ENCODE data around the gene TMEM169.

The TMEM169 gene, protein sequence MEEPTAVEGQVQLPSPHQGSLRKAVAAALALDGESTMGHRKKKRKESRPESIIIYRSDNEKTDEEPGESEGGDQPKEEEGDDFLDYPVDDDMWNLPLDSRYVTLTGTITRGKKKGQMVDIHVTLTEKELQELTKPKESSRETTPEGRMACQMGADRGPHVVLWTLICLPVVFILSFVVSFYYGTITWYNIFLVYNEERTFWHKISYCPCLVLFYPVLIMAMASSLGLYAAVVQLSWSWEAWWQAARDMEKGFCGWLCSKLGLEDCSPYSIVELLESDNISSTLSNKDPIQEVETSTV

DNA sequence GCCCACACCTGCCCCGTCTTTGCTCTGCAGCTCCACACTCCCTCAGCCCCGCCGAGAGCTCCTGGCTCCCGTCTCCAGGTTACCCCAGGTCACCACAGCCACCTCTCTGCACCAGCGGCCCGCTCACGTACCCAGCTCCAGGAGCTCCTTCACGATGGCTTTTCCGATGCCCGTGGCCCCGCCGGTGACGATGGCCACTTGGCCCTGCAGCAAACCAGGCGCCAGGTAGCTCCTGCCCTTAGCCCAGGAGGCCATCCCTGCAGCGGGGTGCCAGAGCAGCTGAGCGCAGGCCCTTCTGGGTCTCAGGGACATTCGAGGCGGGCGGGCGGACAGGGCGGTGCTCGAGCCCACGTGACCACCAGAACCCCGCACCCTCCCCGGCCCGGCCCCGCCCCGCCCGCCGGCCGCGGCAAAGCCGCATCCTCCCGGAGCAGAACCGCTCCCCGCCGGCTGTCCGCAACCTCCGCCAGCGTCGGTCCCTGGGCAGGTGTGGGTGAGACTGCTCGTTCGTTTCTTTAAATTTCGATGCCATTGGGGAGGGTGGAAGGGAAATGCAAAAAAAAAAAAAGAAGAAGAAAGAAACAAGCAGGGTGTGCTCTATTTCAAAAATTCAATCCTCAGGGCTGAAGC is at the start of gene TMEM169, which contains the start of gene PECR:
Gene TMEM169 (plus strand): TSS at position 433 of the 630 bp plus-strand sequence. CDS start 14,045 bp downstream, outside the sequence.
Gene PECR (minus strand): TSS at position 323 of the 630 bp plus-strand sequence. CDS start 68 bp downstream, at position 255.
- Histone ChIP-seq H3K36me3 (ENCODE audit: control insufficient read depth in 1 of 2, insufficient read depth in 2 of 2, low read length in 2 of 2) (no peaks in the 10 kb centered on the region), H3K9me3 (ENCODE audit: control insufficient read depth in 1 of 2, low read length in 2 of 2) (no peaks in the 10 kb centered on the region)

DNA sequence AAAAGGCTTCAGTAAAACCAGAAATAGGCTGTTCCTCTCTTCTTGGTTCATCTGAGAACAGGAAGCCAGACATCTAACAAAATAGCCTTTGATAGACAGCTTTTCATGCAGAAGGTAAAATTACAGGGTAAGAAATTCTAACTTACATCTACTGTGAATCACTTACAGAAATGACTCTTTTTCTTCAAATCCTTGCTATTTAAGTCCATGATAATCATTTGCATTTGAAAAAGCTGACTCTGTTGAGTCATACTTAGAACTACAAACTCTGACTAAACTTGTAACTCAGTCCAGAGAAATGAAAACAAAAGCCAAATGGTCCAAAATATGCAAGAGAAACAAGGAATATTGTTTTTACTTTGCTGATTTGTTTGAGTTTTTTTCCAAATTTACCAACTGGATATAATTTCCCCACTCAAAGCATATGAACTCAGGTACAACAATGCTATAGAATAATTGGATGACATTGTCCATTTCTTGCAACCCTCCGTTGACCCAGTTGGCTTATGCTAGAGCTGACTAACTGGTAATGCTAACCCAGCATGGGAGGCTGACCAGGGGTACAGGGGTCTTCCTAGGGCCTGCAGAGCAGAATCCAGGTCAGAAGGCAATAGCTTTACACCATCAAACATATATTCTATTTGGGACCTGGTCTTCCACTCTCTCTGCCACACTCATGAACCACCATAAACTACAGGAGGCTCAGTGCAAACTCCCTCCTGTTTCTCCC is 49.6 kb upstream of the TMEM169 start:
- H3K9me3 ChIP-seq (ENCODE audit: control insufficient read depth in 1 of 2, low read length in 2 of 2) = no peaks in the 10 kb centered on the region
- no peaks in the 10 kb centered on the region for H3K4me1 ChIP-seq (ENCODE audit: control insufficient read depth in 1 of 2, insufficient read depth in 2 of 2, low read length in 2 of 2)
- no peak overlapping the region for H3K4me3 ChIP-seq (ENCODE audit: low read depth in 1 of 2, low read length in 2 of 2)
- no peak overlapping the region for H3K27ac ChIP-seq (ENCODE audit: low read depth, low read length)
- H3K9ac ChIP-seq (ENCODE audit: low read depth in 1 of 2, low read length in 2 of 2) = no peak overlapping the region
- H3K36me3 ChIP-seq (ENCODE audit: control insufficient read depth in 1 of 2, insufficient read depth in 2 of 2, low read length in 2 of 2) = peaks cover 6 to 32% of the 10 kb centered on the region in 2 donors
- H3K27me3 ChIP-seq (ENCODE audit: control insufficient read depth in 1 of 2, insufficient read depth in 2 of 2, low read length in 2 of 2) = no peaks in the 10 kb centered on the region

More for the DNA sequence above, at the start of gene TMEM169, which contains the start of gene PECR:
- H3K27me3 ChIP-seq (ENCODE audit: control insufficient read depth in 1 of 2, insufficient read depth in 2 of 2, low read length in 2 of 2) = no peaks in the 10 kb centered on the region
- H3K4me3 ChIP-seq (ENCODE audit: low read depth in 1 of 2, low read length in 2 of 2) = peak within 1 kb of the TSS; percentile 98 to 99
- H3K27ac ChIP-seq (ENCODE audit: low read depth, low read length) = no peak within 1 kb of the TSS
- peak within 1 kb of the TSS; percentile 90 to 98 for H3K9ac ChIP-seq (ENCODE audit: low read depth in 1 of 2, low read length in 2 of 2)
- peaks cover 7 to 19% of the 10 kb centered on the region in 2 donors for H3K4me1 ChIP-seq (ENCODE audit: control insufficient read depth in 1 of 2, insufficient read depth in 2 of 2, low read length in 2 of 2)

DNA sequence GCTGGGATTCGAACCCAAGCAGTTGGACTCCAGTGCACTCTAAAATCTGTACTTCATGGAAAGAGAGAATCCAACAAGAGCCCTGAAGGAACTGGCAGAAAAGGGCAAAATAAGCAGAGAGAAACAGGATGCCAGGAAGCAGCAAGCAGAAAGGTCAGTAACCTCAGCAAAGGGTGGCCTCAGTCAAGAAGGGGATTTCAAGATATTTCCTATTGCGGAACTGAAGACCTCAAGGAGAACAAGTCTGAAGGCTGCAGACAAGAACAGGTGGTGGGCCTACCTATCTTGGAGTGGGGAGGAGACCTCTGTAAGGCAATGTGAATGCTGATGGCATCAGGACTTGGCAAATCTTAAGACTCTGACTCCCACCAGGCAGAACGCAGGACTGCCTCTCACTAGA is 48.3 kb upstream of the TMEM169 start:
- Histone ChIP-seq H3K27me3 (ENCODE audit: control insufficient read depth in 1 of 2, insufficient read depth in 2 of 2, low read length in 2 of 2) (no peaks in the 10 kb centered on the region), H3K9me3 (ENCODE audit: control insufficient read depth in 1 of 2, low read length in 2 of 2) (no peaks in the 10 kb centered on the region), H3K9ac (ENCODE audit: low read depth in 1 of 2, low read length in 2 of 2) (no peak overlapping the region), H3K27ac (ENCODE audit: low read depth, low read length) (no peak overlapping the region), H3K4me1 (ENCODE audit: control insufficient read depth in 1 of 2, insufficient read depth in 2 of 2, low read length in 2 of 2) (no peaks in the 10 kb centered on the region), H3K4me3 (ENCODE audit: low read depth in 1 of 2, low read length in 2 of 2) (no peak overlapping the region), H3K36me3 (ENCODE audit: control insufficient read depth in 1 of 2, insufficient read depth in 2 of 2, low read length in 2 of 2) (peaks cover 10 to 37% of the 10 kb centered on the region in 2 donors)

DNA sequence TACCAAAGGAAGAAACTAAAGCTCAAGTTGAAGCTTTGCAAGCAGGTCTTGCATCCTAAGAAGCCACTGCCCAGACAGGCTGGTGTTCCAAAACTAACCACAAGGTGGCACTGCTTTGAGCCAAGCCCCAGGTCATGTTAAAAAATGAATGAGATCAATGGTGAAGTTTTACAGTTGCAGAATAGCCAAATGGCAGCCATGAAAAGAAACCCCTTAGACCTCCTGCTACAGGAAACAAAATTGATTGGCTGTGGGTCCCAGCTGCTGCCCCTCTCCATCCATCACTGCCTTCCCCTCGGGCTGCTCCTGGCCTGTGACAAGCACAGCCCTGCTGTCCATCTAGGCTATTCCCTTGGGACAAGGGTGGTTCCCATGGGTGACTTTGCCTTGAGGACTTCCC is 47.7 kb upstream of the TMEM169 start:
- H3K27me3 ChIP-seq (ENCODE audit: control insufficient read depth in 1 of 2, insufficient read depth in 2 of 2, low read length in 2 of 2) = no peaks in the 10 kb centered on the region
- H3K9me3 ChIP-seq (ENCODE audit: control insufficient read depth in 1 of 2, low read length in 2 of 2) = no peaks in the 10 kb centered on the region
- H3K9ac ChIP-seq (ENCODE audit: low read depth in 1 of 2, low read length in 2 of 2) = no peak overlapping the region
- H3K27ac ChIP-seq (ENCODE audit: low read depth, low read length) = no peak overlapping the region
- H3K4me3 ChIP-seq (ENCODE audit: low read depth in 1 of 2, low read length in 2 of 2) = no peak overlapping the region
- no peaks in the 10 kb centered on the region for H3K4me1 ChIP-seq (ENCODE audit: control insufficient read depth in 1 of 2, insufficient read depth in 2 of 2, low read length in 2 of 2)
- H3K36me3 ChIP-seq (ENCODE audit: control insufficient read depth in 1 of 2, insufficient read depth in 2 of 2, low read length in 2 of 2) = peaks cover 10 to 36% of the 10 kb centered on the region in 2 donors

DNA sequence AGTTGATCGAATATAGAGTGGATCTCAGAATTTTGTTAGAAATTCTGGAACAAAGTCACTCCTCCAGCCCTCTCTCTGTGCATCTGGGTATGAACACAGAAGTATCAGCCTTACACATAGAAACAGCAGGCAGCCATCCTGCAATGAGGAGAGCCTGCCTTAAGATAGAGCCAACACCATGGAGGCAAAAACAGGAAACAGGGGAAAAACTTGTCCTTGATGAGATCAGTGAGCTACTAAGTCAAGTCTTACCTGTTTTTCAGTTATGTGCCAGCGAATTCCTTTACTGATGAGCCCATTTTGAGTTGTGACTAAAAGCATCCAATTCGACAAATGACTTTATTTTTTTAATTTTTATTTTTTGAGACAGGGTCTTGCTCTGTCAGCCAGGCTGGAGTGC is 41.8 kb upstream of the TMEM169 start:
- Histone ChIP-seq H3K27ac (ENCODE audit: low read depth, low read length) (no peak overlapping the region), H3K9me3 (ENCODE audit: control insufficient read depth in 1 of 2, low read length in 2 of 2) (no peaks in the 10 kb centered on the region), H3K9ac (ENCODE audit: low read depth in 1 of 2, low read length in 2 of 2) (no peak overlapping the region), H3K4me1 (ENCODE audit: control insufficient read depth in 1 of 2, insufficient read depth in 2 of 2, low read length in 2 of 2) (no peaks in the 10 kb centered on the region), H3K36me3 (ENCODE audit: control insufficient read depth in 1 of 2, insufficient read depth in 2 of 2, low read length in 2 of 2) (peaks cover 13 to 55% of the 10 kb centered on the region in 2 donors), H3K4me3 (ENCODE audit: low read depth in 1 of 2, low read length in 2 of 2) (no peak overlapping the region), H3K27me3 (ENCODE audit: control insufficient read depth in 1 of 2, insufficient read depth in 2 of 2, low read length in 2 of 2) (no peaks in the 10 kb centered on the region)

DNA sequence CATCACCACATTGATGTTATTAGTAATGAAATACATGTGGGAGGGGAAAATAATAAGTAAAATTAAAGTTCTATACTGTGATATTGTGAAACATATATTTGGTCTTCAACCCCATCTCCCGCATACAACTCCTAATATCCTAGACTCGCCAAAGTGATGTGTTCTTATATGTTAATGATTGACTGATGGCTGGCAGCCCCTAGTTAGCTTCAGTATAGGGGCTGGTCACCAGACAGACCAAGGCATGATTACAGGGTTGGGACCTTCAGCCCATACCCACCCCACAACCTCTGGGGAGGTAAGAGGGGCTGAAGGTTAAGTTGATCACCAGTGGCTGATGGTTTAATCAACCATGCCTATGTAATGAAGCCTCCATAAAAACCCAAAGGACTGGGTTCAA is 40.3 kb upstream of the TMEM169 start:
- H3K9ac ChIP-seq (ENCODE audit: low read depth in 1 of 2, low read length in 2 of 2) = no peak overlapping the region
- no peak overlapping the region for H3K27ac ChIP-seq (ENCODE audit: low read depth, low read length)
- H3K4me1 ChIP-seq (ENCODE audit: control insufficient read depth in 1 of 2, insufficient read depth in 2 of 2, low read length in 2 of 2) = no peaks in the 10 kb centered on the region
- H3K36me3 ChIP-seq (ENCODE audit: control insufficient read depth in 1 of 2, insufficient read depth in 2 of 2, low read length in 2 of 2) = peaks cover 13 to 52% of the 10 kb centered on the region in 2 donors
- no peak overlapping the region for H3K4me3 ChIP-seq (ENCODE audit: low read depth in 1 of 2, low read length in 2 of 2)
- H3K27me3 ChIP-seq (ENCODE audit: control insufficient read depth in 1 of 2, insufficient read depth in 2 of 2, low read length in 2 of 2) = no peaks in the 10 kb centered on the region
- no peaks in the 10 kb centered on the region for H3K9me3 ChIP-seq (ENCODE audit: control insufficient read depth in 1 of 2, low read length in 2 of 2)

DNA sequence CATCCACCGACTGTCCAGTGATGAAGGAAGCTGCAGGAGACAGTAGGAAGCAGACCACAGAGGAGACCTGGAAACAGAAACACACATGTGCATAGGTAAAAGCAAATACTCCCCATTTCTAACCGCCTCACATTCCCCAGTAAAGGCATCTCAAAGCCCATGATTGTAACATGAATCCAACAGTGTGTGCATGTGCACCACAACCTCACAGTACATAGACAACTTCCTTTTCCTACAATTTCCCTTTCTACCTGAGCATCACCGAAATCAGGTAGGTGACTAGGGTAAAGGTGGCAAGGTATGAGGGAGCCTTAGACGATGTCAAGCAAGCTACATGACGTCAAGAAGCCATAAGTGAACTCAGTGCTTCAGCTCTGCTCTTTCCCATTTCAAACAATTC is 37.8 kb upstream of the TMEM169 start:
- Histone ChIP-seq H3K4me1 (ENCODE audit: control insufficient read depth in 1 of 2, insufficient read depth in 2 of 2, low read length in 2 of 2) (no peaks in the 10 kb centered on the region), H3K36me3 (ENCODE audit: control insufficient read depth in 1 of 2, insufficient read depth in 2 of 2, low read length in 2 of 2) (peaks cover 8 to 63% of the 10 kb centered on the region in 2 donors), H3K27ac (ENCODE audit: low read depth, low read length) (no peak overlapping the region), H3K9ac (ENCODE audit: low read depth in 1 of 2, low read length in 2 of 2) (no peak overlapping the region), H3K9me3 (ENCODE audit: control insufficient read depth in 1 of 2, low read length in 2 of 2) (no peaks in the 10 kb centered on the region), H3K27me3 (ENCODE audit: control insufficient read depth in 1 of 2, insufficient read depth in 2 of 2, low read length in 2 of 2) (no peaks in the 10 kb centered on the region), H3K4me3 (ENCODE audit: low read depth in 1 of 2, low read length in 2 of 2) (no peak overlapping the region)

DNA sequence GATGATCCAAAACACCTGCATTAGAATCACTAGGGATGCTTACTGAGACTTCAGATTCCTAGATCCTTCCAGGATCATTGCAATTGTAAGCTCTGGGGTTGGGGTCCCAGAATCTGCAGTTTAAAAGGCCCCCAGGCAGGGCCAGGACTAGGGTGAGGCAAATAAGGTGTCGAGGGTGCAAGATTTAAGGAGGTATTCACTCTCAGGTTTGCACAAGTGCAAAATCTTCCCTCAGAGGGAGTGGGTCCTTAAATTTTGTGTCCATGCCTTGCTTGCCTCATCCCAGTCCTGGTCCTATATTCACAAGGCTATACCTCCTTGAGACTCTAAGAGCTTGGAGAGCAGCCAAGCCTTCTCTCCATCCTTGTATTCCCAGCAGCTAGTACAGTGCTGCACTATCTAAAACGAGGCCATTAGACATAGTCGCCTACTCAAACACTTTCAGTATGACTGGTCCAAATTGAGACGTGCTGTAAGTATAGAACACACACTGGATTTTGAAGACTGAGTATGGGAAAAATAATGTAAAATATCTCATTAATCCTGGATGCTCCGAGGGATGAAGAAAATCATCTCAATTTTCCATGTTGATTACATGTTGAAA is 36.7 kb upstream of the TMEM169 start:
- Histone ChIP-seq H3K4me3 (ENCODE audit: low read depth in 1 of 2, low read length in 2 of 2) (no peak overlapping the region), H3K36me3 (ENCODE audit: control insufficient read depth in 1 of 2, insufficient read depth in 2 of 2, low read length in 2 of 2) (peaks cover 8 to 54% of the 10 kb centered on the region in 2 donors), H3K9me3 (ENCODE audit: control insufficient read depth in 1 of 2, low read length in 2 of 2) (no peaks in the 10 kb centered on the region), H3K27ac (ENCODE audit: low read depth, low read length) (no peak overlapping the region), H3K4me1 (ENCODE audit: control insufficient read depth in 1 of 2, insufficient read depth in 2 of 2, low read length in 2 of 2) (no peaks in the 10 kb centered on the region), H3K27me3 (ENCODE audit: control insufficient read depth in 1 of 2, insufficient read depth in 2 of 2, low read length in 2 of 2) (no peaks in the 10 kb centered on the region), H3K9ac (ENCODE audit: low read depth in 1 of 2, low read length in 2 of 2) (no peak overlapping the region)

DNA sequence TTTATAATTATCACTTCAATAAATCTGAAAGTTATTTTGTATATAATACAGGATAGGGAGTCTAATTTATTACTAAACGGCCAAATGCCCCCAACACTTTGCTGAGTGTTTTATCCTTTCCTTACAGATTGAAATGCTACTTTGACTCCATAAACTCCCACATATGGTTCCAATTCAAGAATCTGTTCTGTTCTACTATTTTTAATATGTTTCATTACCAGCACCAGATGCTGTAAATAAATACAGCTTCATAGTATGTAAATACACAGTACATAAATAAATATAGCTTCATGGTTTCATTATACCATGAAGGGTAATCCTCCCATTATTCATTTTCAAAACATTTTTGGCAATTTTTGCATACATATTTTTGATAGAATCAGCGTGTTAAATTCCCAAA is 34.3 kb upstream of the TMEM169 start:
- no peaks in the 10 kb centered on the region for H3K9me3 ChIP-seq (ENCODE audit: control insufficient read depth in 1 of 2, low read length in 2 of 2)
- H3K4me1 ChIP-seq (ENCODE audit: control insufficient read depth in 1 of 2, insufficient read depth in 2 of 2, low read length in 2 of 2) = no peaks in the 10 kb centered on the region
- H3K36me3 ChIP-seq (ENCODE audit: control insufficient read depth in 1 of 2, insufficient read depth in 2 of 2, low read length in 2 of 2) = peaks cover 5 to 41% of the 10 kb centered on the region in 2 donors
- no peak overlapping the region for H3K27ac ChIP-seq (ENCODE audit: low read depth, low read length)
- no peak overlapping the region for H3K9ac ChIP-seq (ENCODE audit: low read depth in 1 of 2, low read length in 2 of 2)
- H3K4me3 ChIP-seq (ENCODE audit: low read depth in 1 of 2, low read length in 2 of 2) = no peak overlapping the region
- H3K27me3 ChIP-seq (ENCODE audit: control insufficient read depth in 1 of 2, insufficient read depth in 2 of 2, low read length in 2 of 2) = no peaks in the 10 kb centered on the region

All from duodenal mucosa (tissue), 2 donors.